ENCODE measurements around the gene MAGEA9B.
"Not testable (repeated sequence)": the region's sequence is repeated elsewhere in the genome, so short reads cannot be mapped to it uniquely, and the experiment has no call there.

GRCh38 chrX:149555251-149555650 lies 32.0 kb downstream of the MAGEA9B start:
- TF ChIP-seq POLR2A (IDR thresholded peaks at IDR 0.05; ENCODE audit: low read length); GATA1 (IDR thresholded peaks at IDR 0.05; ENCODE audit: low read depth, low read length): not testable (repeated sequence)

All from erythroblast (primary cell).